HG02759 (cell line): ENCODE data around the gene CARS1.
"Not testable (repeated sequence)": the region's sequence is repeated elsewhere in the genome, so short reads cannot be mapped to it uniquely, and the experiment has no call there.

Source experiments
- ATAC-seq: cut with Tn5 transposase; IDR thresholded peaks from one replicate; pipeline ENCODE4 v1.9.1; 2021; ENCODE audit warnings: mild to moderate bottlenecking, moderate library complexity; ENCODE audit not compliant: unreplicated experiment

Gene CARS1

DNA sequence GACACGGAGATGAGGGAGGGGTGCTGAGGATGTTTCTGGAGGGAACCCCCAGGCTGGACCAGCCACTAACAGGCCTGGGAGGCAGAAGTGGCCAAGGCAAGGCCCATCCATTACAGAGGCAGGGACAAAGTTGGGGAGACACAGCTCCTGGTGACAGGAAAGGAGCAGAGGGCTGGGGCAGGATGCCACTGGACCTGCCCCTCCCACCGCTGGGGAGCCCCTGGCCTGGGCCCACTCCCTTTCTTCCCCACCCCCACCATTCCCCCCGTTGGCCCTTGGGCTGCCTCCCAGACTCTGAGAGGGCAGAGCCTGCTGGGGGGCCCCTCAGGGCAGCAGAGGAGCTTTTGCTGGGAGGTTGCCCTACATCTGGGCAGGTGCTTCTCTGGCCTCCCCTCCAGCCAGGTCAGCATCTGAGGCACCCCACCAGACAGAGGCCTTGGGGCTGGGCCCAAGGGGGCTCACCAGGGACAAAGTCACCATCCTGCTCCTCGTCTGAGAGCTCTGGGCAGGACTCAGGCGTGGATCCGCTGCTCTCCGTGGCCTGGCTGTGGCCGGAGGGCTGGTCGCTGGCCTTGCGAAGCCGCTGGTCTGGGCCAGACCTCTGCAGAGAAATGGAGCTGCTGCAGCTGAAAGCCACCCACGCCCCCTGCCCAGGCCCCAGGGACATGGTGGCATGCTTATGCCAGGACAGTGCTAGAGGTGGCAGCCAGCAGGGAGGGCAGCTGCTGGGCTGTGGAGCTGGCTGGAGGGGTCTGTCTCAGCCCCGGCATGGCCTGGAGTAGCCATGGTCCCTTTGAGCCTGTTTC is 33.1 kb upstream of the CARS1 start:
- ATAC-seq: no peak

DNA sequence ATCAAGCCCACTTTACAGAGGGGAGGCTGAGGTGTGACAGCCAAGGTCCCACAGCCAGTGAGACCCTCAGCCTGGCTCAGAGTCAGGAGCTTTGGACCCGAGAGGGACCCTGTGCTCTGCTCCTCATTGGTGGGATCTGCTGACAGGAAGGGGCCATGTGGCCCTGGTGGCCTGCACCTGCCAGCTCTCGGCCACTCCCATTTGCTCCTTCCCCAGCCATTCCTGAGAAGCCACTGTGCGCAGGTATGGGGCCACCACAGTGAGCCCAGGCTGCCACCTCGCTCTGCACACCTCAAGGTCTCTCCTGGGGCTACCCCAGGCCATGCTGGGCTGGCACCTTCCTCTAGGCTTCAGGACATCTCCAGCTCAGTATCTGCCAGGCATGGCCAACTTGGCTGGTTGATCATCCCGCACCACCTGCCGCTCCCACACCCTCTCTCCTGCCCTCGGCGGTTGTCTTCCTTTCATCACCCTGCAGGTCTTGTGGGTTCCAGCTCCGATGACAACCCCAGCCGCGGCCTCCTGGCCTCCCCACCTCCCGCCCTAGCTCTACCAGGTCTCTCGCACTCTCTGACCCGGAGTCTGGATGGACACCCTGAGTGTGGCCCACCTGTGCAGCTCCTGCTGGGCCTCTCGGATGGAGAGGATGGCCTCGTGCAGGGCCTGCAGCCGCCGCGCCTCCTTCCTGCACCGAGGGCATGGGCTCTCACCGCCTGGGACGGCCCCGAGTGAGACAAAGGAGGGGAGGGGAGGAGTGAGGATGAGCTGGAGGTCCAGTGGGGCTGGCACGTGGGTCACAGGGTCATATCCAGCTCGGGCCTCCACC is 32.2 kb upstream of the CARS1 start:
- ATAC-seq: no peak

DNA sequence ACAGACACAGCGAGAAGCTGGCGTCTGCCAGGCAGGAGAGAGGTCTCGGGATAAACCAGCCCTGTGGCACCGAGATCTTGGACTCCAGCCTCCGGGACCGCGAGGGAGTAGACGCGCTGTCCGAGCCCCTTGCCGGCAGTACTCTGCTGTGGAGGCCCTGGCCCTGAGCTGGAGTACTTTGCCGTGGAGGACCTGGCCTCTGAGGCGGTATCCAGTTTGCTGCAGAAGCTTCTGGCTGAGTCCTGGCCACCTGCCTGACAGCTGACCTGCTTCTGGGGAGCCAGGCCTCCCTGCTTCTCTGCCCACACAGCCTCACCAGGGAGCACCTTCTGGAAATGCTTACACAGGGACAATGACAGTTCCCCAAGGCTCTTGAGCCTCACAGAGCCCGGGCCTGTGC is 31.6 kb upstream of the CARS1 start:
- no peak for ATAC-seq

DNA sequence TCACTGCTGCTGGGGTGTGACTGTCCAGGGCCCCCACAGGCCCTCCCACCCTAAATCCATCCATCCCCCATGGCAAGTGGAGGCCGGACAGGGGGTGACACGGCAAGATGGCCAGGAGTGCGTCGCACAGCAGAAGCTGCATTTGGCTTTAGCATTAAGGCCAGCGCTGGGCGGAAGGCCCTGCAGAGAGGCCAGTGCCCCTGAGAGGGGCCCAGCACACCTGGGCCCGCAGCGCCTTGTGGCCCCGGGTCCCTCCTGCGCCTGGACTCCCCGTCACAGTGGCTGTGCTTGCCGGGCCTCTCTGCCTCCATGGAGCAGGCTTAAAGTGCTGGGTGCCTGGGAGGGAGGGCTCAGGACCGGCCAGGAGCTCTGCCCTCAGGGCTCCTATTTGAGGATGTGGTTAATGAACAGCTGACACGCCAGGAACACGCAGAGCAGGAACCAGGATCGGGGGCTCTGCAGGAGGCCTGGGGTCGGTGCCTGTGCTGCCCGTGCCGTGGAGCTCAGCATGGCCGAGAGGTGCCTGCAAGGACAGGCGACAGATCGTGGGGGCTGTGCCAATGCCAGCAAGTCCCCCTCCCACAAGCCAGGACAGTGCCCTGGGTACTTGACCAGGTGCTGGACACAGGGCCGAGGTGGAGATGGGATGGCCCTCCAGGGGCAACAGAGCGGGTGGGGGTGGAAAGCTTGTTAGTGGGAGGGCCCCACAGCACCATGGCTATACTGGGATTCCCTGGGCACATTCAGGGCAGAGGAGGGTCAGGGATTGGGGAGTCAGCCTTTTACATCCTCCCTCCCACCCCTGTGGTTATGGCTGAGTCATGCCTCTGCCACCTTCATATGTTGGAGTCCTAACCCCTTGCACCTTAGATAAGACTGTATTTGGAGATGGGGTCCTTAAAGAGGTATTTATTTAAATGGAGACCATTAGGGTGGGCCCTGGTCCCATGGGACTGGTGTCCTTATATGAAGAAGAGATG is 30.9 kb upstream of the CARS1 start:
- ATAC-seq: no peak

DNA sequence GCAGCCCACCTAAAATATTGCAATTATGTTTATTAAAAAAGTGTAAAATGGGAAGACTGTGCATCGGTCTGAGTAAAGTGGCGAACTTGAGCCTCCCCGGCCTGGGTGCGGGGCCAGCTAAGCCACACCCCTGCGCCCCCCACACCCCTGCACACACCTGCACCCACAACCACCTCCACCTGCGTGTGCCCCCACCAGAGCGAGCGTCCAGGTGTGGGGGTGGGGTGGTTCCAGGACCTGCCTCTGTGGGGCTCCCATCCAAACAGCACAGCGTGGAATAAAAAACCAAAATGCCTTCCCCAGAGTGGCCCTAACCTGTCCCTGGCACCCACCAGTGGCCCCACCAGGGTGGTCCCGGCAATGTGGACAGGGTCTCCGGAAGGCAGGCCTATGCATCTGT is 30.1 kb upstream of the CARS1 start:
- no peak for ATAC-seq

DNA sequence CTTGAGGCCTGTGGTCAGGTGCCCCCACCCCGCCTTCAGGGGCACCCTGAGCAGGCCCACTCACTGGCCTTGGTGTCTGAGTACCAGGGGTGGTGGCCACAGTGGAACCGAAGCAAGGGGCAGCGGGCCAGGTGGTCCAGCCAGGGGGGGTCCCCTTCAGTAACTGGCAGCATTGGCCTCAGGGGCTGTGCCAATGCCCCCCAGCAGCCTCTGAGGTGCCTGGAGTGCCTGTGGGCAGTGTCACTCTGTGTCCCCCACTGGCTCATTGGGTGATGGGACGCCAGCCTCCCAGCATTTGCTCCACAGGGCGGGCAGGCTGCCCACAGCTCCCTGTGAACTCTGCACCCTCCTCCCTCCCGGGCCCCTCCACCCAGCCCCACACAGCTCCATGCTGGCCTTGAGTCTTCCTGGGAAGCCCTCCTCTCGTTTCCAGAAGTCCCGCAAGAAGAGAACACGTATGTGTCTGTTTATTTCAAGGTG is 29.5 kb upstream of the CARS1 start:
- ATAC-seq: no peak

DNA sequence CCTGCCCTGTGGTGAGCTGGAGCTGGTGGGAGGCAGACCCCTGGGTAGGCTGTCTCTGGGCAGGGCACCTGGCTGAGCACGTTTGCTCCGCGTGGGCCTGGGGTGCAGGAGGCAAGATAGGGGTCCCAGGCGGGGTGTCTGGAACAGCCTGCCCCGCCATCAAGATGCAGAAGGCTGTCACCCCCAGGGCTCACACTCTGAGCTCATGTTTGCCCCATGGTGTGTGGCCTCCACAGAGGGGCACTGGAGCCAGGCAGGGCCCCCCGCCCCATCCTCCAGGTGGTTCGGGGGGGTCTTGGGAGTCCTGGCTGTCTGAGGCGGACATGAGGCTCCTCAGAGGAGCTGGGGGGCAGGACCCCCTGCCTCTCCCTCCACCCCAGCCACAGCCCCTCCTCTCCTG is 28.9 kb upstream of the CARS1 start:
- no peak for ATAC-seq

DNA sequence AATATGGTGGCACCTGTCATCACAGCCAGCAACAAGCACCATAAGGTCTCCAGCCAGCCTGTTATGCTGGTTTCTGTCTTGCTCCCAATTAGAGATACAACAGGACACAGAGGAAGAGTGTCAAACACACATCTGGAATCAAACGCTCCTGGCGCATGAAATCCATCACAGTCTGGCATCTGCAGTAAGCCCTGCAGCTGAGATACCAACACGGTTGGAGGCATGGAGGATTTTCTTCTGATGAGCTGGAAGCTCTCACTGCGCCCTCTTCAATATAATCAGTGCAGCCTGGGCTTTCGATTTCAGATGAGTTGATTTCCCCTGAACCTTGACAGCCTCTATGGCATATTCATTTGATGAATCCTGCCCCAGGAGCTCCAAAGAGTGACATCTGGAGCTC is 27.8 kb upstream of the CARS1 start:
- ATAC-seq: no peak

DNA sequence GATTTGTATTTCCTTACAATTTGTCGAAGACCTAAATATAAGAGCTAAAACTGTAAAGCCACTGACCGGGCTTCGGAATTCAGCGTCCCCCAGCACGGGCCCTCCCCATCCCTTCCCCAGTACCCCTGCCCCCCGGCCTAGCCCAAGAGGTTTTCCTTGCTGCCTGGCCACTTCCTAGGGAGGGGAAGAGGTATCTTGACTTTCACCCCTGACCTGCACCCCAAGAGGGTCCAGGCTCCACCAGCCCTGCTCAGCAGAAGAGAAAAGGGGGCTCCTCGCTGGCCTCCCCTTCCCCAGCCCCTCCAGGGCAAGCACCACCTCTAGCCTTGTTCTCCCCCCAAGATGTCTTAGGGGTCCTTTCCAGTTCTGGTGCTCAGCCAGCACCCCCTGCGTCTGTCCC is 26.1 kb upstream of the CARS1 start:
- ATAC-seq: no peak

DNA sequence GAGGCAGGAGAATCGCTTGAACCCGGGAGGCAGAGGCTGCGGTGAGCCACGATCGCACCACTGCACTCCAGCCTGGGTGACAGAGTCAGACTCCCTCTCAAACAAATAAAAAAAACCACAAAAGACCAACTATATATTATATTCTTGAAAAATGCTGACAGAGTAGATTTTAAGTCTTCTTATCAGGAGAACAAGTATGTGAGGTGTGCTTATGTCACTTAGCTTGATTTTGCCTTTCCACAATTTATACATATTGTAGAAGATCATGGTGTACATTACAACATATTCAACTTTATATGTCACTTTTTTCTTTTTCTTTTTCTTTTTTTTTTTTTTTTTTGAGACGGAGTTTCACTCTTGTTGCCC is 24.1 kb upstream of the CARS1 start:
- ATAC-seq: no peak

DNA sequence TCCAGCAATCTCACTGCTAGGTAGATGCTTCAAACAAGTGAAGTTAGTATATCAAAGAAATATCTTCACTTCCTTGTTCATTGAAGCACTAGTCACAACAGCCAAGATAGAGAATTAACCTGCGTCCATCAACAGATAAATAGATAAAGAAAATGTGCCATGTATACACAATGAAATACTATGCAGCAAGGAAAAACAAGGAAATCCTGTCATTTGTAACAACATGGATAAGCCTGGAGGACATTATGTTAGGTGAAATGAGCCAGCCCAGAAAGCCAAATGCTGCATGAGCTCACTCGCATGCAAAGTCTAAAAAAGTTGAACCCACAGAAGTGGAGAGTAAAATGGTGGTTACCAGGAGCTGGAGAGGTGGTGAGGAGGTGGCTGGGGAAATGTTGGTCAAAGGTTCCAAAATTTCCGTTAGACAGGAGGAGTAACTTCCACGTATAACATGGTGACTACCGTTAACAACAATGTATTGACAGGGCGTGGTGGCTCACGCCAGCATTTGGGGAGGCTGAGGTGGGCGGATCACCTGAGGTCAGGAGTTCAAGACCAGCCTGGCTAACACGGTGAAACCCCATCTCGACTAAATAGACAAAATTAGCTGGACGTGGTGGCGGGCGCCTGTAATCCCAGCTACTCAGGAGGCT is 23.6 kb upstream of the CARS1 start:
- no peak for ATAC-seq

DNA sequence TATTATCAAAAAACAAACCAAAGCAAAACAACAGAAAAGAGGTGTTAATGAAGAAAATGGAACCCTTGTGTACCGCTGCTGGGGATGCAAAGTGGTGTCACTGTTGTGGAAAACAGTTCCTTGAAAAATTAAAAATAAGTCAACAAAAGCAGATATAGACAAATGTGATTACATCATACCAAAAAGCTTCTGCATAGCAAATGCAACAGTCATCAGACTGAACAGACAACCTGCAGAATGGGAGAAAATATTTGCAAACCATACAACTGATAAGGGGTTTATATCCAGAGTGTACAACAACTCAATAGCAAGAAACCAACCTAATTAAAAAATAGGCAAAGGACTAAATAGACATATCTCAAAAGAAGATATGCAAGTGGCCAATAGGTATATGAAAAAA is 22.9 kb upstream of the CARS1 start:
- ATAC-seq: no peak

DNA sequence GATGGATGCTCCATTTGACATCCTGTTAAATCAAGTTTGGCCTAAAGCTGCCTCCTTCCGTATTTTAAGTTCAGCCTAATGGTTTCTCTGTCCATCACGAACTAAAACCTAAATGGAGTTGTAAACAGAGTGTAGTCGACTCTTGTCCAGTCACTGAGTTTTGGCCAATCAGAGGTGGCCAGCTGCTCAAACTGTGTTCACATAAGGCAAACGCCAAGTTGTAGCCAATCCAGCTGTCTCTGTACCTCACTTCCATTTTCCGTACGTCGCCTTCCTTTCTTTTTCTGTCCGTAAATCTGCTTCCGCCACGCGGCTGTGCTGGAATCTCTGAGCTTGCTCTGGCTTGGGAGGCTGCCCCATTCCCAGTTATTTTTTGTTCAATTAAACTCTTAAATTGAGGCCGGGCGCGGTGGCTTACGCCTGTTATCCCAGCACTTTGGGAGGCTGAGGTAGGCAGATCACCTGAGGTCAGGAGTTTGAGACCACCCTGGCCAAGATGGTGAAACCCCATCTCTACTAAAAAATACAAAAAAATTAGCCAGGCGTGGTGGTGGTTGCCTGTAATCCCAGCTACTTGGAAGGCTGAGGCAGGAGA is 20.7 kb upstream of the CARS1 start:
- no peak for ATAC-seq

DNA sequence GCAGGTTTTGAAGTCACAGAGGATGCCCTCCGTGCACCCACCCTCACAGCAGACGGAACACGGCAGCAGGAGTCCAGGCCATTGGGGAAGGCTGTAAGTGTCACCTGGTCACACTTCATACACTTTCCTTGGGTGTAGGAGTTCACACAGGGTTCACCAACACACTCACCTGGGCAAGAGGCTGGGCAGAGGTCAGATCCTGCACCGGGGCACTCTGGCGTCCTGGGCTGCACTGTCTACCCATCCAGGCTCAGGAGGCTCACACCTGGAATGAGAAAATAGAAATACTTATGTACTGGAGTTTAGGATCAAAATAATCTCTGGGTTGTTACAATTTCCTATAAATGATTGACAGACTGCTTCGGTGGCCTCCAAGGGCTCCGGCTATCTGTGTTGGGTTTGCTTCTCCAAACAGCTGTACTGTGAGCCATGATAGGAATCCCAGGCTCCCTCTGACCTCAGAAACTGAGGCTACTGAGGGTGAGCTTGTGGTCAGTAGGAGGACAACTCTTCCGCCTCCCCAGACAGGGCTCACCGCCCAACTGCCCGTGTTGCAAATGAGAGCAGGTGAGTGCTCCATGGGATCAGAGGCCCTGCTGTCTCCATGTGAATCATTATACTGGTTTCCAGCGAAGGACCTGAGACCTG is 20.1 kb upstream of the CARS1 start:
- ATAC-seq: no peak

DNA sequence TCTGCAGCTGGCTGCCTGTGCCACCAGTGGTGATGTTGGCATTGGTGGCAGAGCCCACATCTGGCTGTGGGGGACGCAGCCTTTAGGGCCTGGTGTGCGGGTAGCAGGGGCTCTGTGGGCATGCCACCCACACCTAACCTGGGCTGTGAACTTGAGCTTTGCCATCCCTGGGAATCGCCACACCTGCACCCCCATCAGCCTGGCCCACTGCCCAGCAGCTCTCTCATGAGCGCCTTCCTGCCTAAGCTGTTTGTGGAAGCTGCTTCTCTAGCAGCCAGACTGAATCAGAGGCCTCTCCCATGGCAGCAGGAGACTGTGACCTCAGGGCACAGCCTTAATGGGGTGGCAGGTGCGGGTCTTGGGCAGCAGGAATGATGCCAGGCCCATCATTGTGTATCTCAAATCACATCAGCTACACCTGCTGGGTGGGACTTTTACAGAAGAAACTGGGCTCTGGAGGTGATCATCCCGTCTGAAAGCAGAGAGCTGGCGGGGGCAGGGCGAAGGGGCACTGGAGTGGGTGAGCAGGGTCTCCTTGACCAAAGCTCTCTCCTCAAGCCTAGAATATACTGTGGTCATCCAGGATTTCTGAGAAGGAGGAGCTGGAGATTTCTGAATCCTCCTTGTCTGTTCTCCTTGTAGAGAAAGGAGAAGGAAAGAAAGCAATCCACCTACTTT is 17.8 kb upstream of the CARS1 start:
- no peak for ATAC-seq

DNA sequence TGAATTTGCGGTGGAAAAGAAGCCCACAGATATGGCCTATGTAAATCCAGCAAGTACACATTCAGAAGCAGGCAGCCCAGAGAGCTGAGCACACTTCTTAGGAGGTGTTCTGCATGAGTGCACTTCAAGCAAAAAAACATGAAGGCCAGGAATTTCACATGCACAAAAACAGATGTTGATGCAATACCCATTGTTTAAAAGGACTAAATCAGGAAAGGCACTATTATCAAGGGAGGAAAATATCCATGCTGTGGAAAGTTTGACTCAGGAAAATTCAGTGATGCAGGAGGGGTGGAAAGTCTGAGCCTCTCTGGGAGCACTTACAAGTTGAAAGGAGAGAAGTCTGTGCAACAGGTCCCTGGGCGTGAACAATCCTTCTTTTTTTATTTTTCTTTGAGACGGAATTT is 15.8 kb upstream of the CARS1 start:
- ATAC-seq: no peak

DNA sequence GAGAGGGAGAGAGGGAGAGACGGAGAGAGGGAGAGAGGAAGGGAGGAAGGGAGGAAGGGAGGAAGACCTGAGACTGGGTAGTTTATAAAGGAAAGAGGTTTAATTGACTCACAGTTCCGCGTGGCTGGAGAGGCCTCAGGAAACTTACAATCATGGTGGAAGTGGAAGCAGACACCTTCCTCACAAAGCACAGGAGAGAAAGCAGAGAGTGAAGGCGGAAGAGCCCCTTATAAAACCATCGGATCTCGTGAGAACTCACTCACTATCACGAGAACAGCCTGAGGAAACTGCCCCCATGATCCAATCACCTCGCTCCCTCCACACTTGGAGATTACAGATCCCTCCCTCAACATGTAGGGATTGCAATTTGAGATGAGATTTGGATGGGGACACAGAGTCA is 12.2 kb upstream of the CARS1 start:
- ATAC-seq: no peak

DNA sequence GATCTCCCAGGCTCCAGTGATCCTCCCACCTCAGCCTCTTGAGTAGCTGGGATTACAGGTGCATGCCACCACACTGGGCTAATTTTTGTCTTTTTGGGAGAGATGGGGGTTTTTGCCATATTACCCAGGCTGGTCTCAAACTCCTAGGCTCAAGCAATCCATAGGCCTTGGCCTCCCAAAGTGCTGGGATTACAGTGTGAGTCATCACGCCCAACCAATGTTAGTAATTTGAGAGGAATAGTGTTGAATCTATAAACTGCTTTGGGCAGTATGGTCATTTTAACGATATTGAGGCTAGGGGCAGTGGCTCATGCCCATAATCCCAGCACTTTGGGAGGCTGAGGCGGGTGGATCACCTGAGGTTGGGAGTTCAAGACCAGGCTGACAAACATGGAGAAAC is 9.1 kb upstream of the CARS1 start:
- not testable (repeated sequence) for ATAC-seq

DNA sequence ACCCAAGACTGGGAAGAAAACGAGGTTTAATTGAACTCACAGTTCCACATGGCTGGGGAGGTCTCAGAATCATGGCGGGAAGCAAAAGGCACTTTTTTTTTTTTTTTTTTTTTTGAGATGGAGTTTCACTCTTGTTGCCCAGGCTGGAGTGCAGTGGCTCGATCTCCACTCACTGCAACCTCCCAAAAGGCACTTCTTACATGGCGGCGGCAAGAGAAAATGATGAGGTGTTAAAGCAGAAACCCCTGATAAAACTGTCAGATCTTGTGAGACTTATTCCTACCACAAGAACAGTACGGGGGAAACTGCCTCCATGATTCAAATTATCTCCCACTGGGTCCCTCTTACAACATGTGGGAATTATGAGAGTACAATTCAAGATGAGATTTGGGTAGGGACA is 7.5 kb upstream of the CARS1 start:
- not testable (repeated sequence) for ATAC-seq
